ENCODE results near the gene ATP6V1B1.

- TF ChIP-seq USF2 (IDR thresholded peaks at IDR 0.05; ENCODE audit: low read depth, low read length) (no peak), MAFK (IDR thresholded peaks at IDR 0.05; ENCODE audit: low read depth, low read length) (no peak), CTCF (conservative IDR thresholded peaks at IDR 0.05; ENCODE audit: low read depth, low read length) (no peak), POLR2A (IDR thresholded peaks at IDR 0.05; ENCODE audit: low read depth, low read length) (no peak), CEBPB (IDR thresholded peaks at IDR 0.05; ENCODE audit: low read depth, low read length) (no peak), SMC3 (IDR thresholded peaks at IDR 0.05; ENCODE audit: low read depth, low read length) (no peak), RAD21 (IDR thresholded peaks at IDR 0.05; ENCODE audit: low read length) (no peak), FOS (IDR thresholded peaks at IDR 0.05; ENCODE audit: low read depth, low read length) (no peak), BHLHE40 (IDR thresholded peaks at IDR 0.05; ENCODE audit: low read depth, low read length) (no peak), MXI1 (IDR thresholded peaks at IDR 0.05; ENCODE audit: borderline replicate concordance, low read depth, low read length) (no peak), MAZ (IDR thresholded peaks at IDR 0.05; ENCODE audit: borderline replicate concordance, low read depth, low read length) (no peak)
These were observed 2.9 kb downstream of the ATP6V1B1 start for GRCh38 chr2:70938586-70938950.

All from IMR-90 (cell line).